Activated CD8-positive, alpha-beta T cell treated with anti-CD3 and anti-CD28 coated beads for 36 hours (primary cell): Measurements from ENCODE around the gene FBN1. TPM values are rescaled to one million over a fixed set of nuclear protein-coding genes. Genes with fewer than 3 reads are reported as not detected.

Source experiments
- ATAC-seq: fragments of 200-7000 bp; cut with Tn5 transposase; one replicate; pipeline ENCODE4 v1.10.0; 2021; ENCODE audit warnings: mild to moderate bottlenecking, moderate library complexity
- CTCF ChIA-PET: fragments of 350-600 bp; sonication (Branson Sonifier 250); formaldehyde crosslinking; loops from one replicate; lab custom pipeline; 2021; ENCODE audit warnings: antibody characterized with exemption; lab: Charles Lee
- POLR2A ChIA-PET: fragments of 350-600 bp; sonication (Branson Sonifier 250); formaldehyde crosslinking; loops from one replicate; lab custom pipeline; 2021; ENCODE audit warnings: antibody characterized with exemption; lab: Charles Lee
- DNase-seq: peaks from one replicate; pipeline ENCODE4 v3.0.0-alpha.2; 2020
- H3K27ac Mint-ChIP-seq: one replicate; pipeline ENCODE4 v1.8.0; 2021; ENCODE audit warnings: mild to moderate bottlenecking, mixed read lengths
- H3K27me3 Mint-ChIP-seq: one replicate; pipeline ENCODE4 v1.8.0; 2021; ENCODE audit warnings: mixed read lengths
- H3K36me3 Mint-ChIP-seq: one replicate; pipeline ENCODE4 v1.8.0; 2021; ENCODE audit warnings: low read depth, mixed read lengths
- H3K4me1 Mint-ChIP-seq: one replicate; pipeline ENCODE4 v1.8.0; 2021; ENCODE audit warnings: low read depth, mixed read lengths
- H3K4me3 Mint-ChIP-seq: one replicate; pipeline ENCODE4 v1.8.0; 2021; ENCODE audit warnings: mild to moderate bottlenecking, moderate library complexity, mixed read lengths
- H3K9me3 Mint-ChIP-seq: one replicate; pipeline ENCODE4 v1.8.0; 2021; ENCODE audit warnings: mixed read lengths
- CTCF ChIP-seq: fragments of 200-600 bp; IDR thresholded peaks from one replicate; pipeline ENCODE4 v1.8.0; 2022; ENCODE audit warnings: antibody characterized with exemption, mild to moderate bottlenecking
- intact Hi-C: fragments of 100-400 bp; cut with micrococcal nuclease; formaldehyde crosslinking; loops from one replicate; pipeline ENCODE4 v1.10.0; 2022
- total RNA-seq, 2 experiments: library from RNA; stranded (reverse); gene quantifications; one replicate each; pipeline ENCODE4 v1.2.3, GENCODE V29; 2021

FBN1 gene
- total RNA-seq, 2 experiments from 2014 or later: 0.38 to 0.49 TPM

- no peak for TF ChIP-seq CTCF
- Mint-ChIP-seq H3K27me3 (no peaks in the 10 kb centered on the region), H3K4me3 (no peak overlapping the region), H3K36me3 (no peaks in the 10 kb centered on the region), H3K9me3 (no peaks in the 10 kb centered on the region), H3K4me1 (no peaks in the 10 kb centered on the region), H3K27ac (no peak overlapping the region)
- POLR2A ChIA-PET: no interaction called here
- no peak for DNase-seq
- ATAC-seq: no peak
- intact Hi-C loops: no loop called here
- CTCF ChIA-PET: no interaction called here
Observed at GRCh38 chr15:48532946-48533345, 112.6 kb downstream of the FBN1 start.

GRCh38 chr15:48530528-48530927 lies 115.0 kb downstream of the FBN1 start:
- ChIA-PET POLR2A (no interaction called here), CTCF (no interaction called here)
- Mint-ChIP-seq H3K4me3 (no peak overlapping the region), H3K27me3 (no peaks in the 10 kb centered on the region), H3K27ac (no peak overlapping the region), H3K4me1 (no peaks in the 10 kb centered on the region), H3K36me3 (no peaks in the 10 kb centered on the region), H3K9me3 (no peaks in the 10 kb centered on the region)
- DNase-seq (no peak), ATAC-seq (no peak)
- TF ChIP-seq CTCF: no peak
- intact Hi-C loops: no loop called here

- intact Hi-C loops: no loop called here
- H3K36me3 Mint-ChIP-seq: no peaks in the 10 kb centered on the region
- CTCF ChIA-PET: no interaction called here
- H3K4me1 Mint-ChIP-seq: no peaks in the 10 kb centered on the region
- POLR2A ChIA-PET: no interaction called here
- no peak overlapping the region for H3K4me3 Mint-ChIP-seq
- no peak for DNase-seq
- ATAC-seq: no peak
- no peaks in the 10 kb centered on the region for H3K27me3 Mint-ChIP-seq
- no peak overlapping the region for H3K27ac Mint-ChIP-seq
- TF ChIP-seq CTCF: no peak
- H3K9me3 Mint-ChIP-seq: no peaks in the 10 kb centered on the region
Observed at GRCh38 chr15:48528921-48529320, 116.6 kb downstream of the FBN1 start.

- ATAC-seq (no peak), DNase-seq (no peak)
- H3K4me1 Mint-ChIP-seq: no peaks in the 10 kb centered on the region
- H3K4me3 Mint-ChIP-seq: no peak overlapping the region
- CTCF ChIA-PET: interaction anchor here (1.2 kb wide), 1 partner anchor 13 kb away, joined by 4 read pairs; no protein-coding TSS in a partner anchor
- POLR2A ChIA-PET: no interaction called here
- H3K27me3 Mint-ChIP-seq: no peaks in the 10 kb centered on the region
- H3K27ac Mint-ChIP-seq: no peak overlapping the region
- intact Hi-C loops: no loop called here
- H3K9me3 Mint-ChIP-seq: no peaks in the 10 kb centered on the region
- no peak for TF ChIP-seq CTCF
- H3K36me3 Mint-ChIP-seq: no peaks in the 10 kb centered on the region
Observed at GRCh38 chr15:48527517-48527916, 118.0 kb downstream of the FBN1 start.

- Mint-ChIP-seq H3K9me3 (no peaks in the 10 kb centered on the region), H3K27ac (no peak overlapping the region), H3K4me1 (no peaks in the 10 kb centered on the region), H3K36me3 (no peaks in the 10 kb centered on the region), H3K4me3 (no peak overlapping the region), H3K27me3 (peaks cover 2% of the 10 kb centered on the region)
- ATAC-seq (no peak), DNase-seq (no peak)
- no peak for TF ChIP-seq CTCF
- ChIA-PET POLR2A (no interaction called here), CTCF (no interaction called here)
- intact Hi-C loops: no loop called here
Observed at GRCh38 chr15:48522911-48523310, 122.6 kb downstream of the FBN1 start.
